HepG2 (cell line): ENCODE results near the gene PSMB3. TPM values are rescaled to one million over a fixed set of nuclear protein-coding genes. Genes with fewer than 3 reads are reported as not detected.
A peak's percentile ranks its signal among the peaks of the same experiment; 100 is the strongest.

Experiments used
- ARID2 ChIP-seq: sonication (generic); formaldehyde crosslinking; IDR thresholded peaks from 2 replicates; pipeline ENCODE4 v1.8.1; 2022; ENCODE audit warnings: mild to moderate bottlenecking, missing genetic modification reagents, borderline replicate concordance
- CEBPG ChIP-seq: IDR thresholded peaks from 2 replicates; pipeline ENCODE4 v1.6.1; 2016
- DNMT1 ChIP-seq: sonication (generic); formaldehyde crosslinking; IDR thresholded peaks from 2 replicates; pipeline ENCODE4 v1.5.1; 2020; ENCODE audit warnings: mild to moderate bottlenecking, missing genetic modification reagents
- EEA1 ChIP-seq: sonication (generic); formaldehyde crosslinking; IDR thresholded peaks from 2 replicates; pipeline ENCODE4 v1.5.1; 2020; ENCODE audit warnings: mild to moderate bottlenecking, missing genetic modification reagents, borderline replicate concordance
- FOXJ3 ChIP-seq: sonication (generic); formaldehyde crosslinking; IDR thresholded peaks from 2 replicates; pipeline ENCODE4 v1.4.0; 2020; ENCODE audit warnings: missing genetic modification reagents, mild to moderate bottlenecking, borderline replicate concordance
- FOXO4 ChIP-seq: sonication (generic); formaldehyde crosslinking; conservative IDR thresholded peaks from 2 replicates; pipeline ENCODE4 v1.8.1; 2023; ENCODE audit warnings: missing genetic modification reagents
- HNRNPUL1 ChIP-seq: fragments of 200-400 bp; formaldehyde crosslinking; IDR thresholded peaks from 2 replicates; pipeline ENCODE4 v1.6.1; 2017; ENCODE audit warnings: low read depth, mild to moderate bottlenecking, low read length, moderate library complexity
- NCOR1 ChIP-seq: fragments of 200-600 bp; sonication (generic); IDR thresholded peaks from 2 replicates; pipeline ENCODE4 v1.7.0; 2017; ENCODE audit warnings: antibody characterized with exemption, low read length, borderline replicate concordance
- NKX3-1 ChIP-seq: sonication (generic); formaldehyde crosslinking; IDR thresholded peaks from 2 replicates; pipeline ENCODE4 v1.5.0; 2020; ENCODE audit warnings: missing genetic modification reagents
- NPAS2 ChIP-seq: sonication (generic); formaldehyde crosslinking; IDR thresholded peaks from 2 replicates; pipeline ENCODE4 v1.8.0; 2022; ENCODE audit warnings: mild to moderate bottlenecking, missing genetic modification reagents, borderline replicate concordance
- ZBTB1 ChIP-seq: sonication (generic); formaldehyde crosslinking; IDR thresholded peaks from 2 replicates; pipeline ENCODE4 v1.4.0; 2020; ENCODE audit warnings: missing genetic modification reagents, borderline replicate concordance
- ZBTB21 ChIP-seq: sonication (generic); formaldehyde crosslinking; IDR thresholded peaks from 2 replicates; pipeline ENCODE4 v1.4.0; 2020; ENCODE audit warnings: missing genetic modification reagents
- ZHX1 ChIP-seq: sonication (generic); formaldehyde crosslinking; IDR thresholded peaks from 2 replicates; pipeline ENCODE4 v1.8.1; 2022; ENCODE audit warnings: low read depth, mild to moderate bottlenecking, missing genetic modification reagents
- ZNF253 ChIP-seq: sonication (generic); formaldehyde crosslinking; IDR thresholded peaks from 2 replicates; pipeline ENCODE4 v1.8.0; 2022; ENCODE audit warnings: mild to moderate bottlenecking, missing genetic modification reagents, borderline replicate concordance
- ZNF431 ChIP-seq: sonication (generic); formaldehyde crosslinking; IDR thresholded peaks from 2 replicates; pipeline ENCODE4 v1.9.0; 2022; ENCODE audit warnings: missing genetic modification reagents, low read depth, mild to moderate bottlenecking, borderline replicate concordance
- ZNF605 ChIP-seq: sonication (generic); formaldehyde crosslinking; IDR thresholded peaks from 2 replicates; pipeline ENCODE4 v1.8.0; 2022; ENCODE audit warnings: mild to moderate bottlenecking, missing genetic modification reagents
- ZNF609 ChIP-seq: sonication (generic); formaldehyde crosslinking; IDR thresholded peaks from 2 replicates; pipeline ENCODE4 v1.4.0; 2020; ENCODE audit warnings: mild to moderate bottlenecking, missing genetic modification reagents, borderline replicate concordance
- ZNF746 ChIP-seq: sonication (generic); formaldehyde crosslinking; IDR thresholded peaks from 2 replicates; pipeline ENCODE4 v1.8.0; 2022; ENCODE audit warnings: mild to moderate bottlenecking, missing genetic modification reagents
- polyA plus RNA-seq, 8 experiments: library from polyadenylated mRNA; depleted of rRNA in 3 of 8; stranded (reverse) in 7 of 8; unstranded in 1 of 8; fragments of >200 nt; fragmentation: Illumina TruSeq in 4 of 8; extraction: Trizol in 4 of 8; gene quantifications; 2 replicates each; pipeline versions ENCODE4 v1.2.1 to v1.2.3, GENCODE V29; 2011 to 2016; ENCODE audit warnings: low read depth in 4 of 8, missing spikeins in 1 of 8, mixed read lengths in 1 of 8; ENCODE audit not compliant: insufficient read depth in 1 of 8
- total RNA-seq, 5 experiments: library from RNA; depleted of rRNA; stranded (reverse); fragments of >200 nt; fragmentation: Illumina TruSeq; extraction: Trizol; gene quantifications; 2 replicates each; pipeline ENCODE4 v1.2.3, GENCODE V29; 2016; ENCODE audit warnings: low read depth in 1 of 5

The PSMB3 gene
- total and polyA plus RNA-seq, 2 of the 13 experiments (the other 11 are each of a cell fraction or from before 2014, with no cell fraction given): 366 to 517 TPM

GRCh38 chr17:38798614-38799500 lies 46.3 kb downstream of the PSMB3 start (continued):
- TF ChIP-seq DNMT1 (CRISPR knock-in tag) (peak; percentile 83; the same call in 1 of the 2 replicates), EEA1 (peak; percentile 92; the same call in 1 of the 2 replicates), ZNF746 (CRISPR knock-in tag) (peak; percentile 61; the same call in 1 of the 2 replicates), NKX3-1 (CRISPR knock-in tag) (no peak), ZNF605 (CRISPR knock-in tag) (0 out of 2 replicates have a peak, but pooled peaks have one; percentile 35), ZNF609 (CRISPR knock-in tag) (no peak), FOXO4 (no peak), FOXJ3 (no peak), NPAS2 (CRISPR knock-in tag) (no peak), ZHX1 (CRISPR knock-in tag) (peak; percentile 65; the same call in 1 of the 2 replicates), ZNF253 (CRISPR knock-in tag) (peak; percentile 25; the same call in 1 of the 2 replicates), NCOR1 (no peak), CEBPG (CRISPR knock-in tag) (no peak), ZNF431 (peak; percentile 65), HNRNPUL1 (no peak), ZBTB21 (CRISPR knock-in tag) (no peak), ARID2 (peak; percentile 43; the same call in 1 of the 2 replicates), ZBTB1 (CRISPR knock-in tag) (peak; percentile 42; the same call in 1 of the 2 replicates)
